Smooth muscle cell (in vitro differentiated cells): Measurements from ENCODE around the gene NLN. TPM values are rescaled to one million over a fixed set of nuclear protein-coding genes. Genes with fewer than 3 reads are reported as not detected.

ENCODE experiments used
- DNase-seq: peaks from one replicate; lab custom pipeline; 2025; ENCODE audit not compliant: unreplicated experiment; lab: John Stamatoyannopoulos, UW
- H2AFZ ChIP-seq: fragments of 200-600 bp; sonication (generic); 2 replicates; pipeline ENCODE4 v1.6.0; 2016; ENCODE audit warnings: antibody characterized with exemption, low read depth, mild to moderate bottlenecking
- H3F3A ChIP-seq: fragments of 200-600 bp; sonication (generic); 2 replicates; pipeline ENCODE4 v1.6.0; 2017; ENCODE audit warnings: antibody characterized with exemption, low read depth
- H3K27ac ChIP-seq: fragments of 200-600 bp; sonication (generic); 2 replicates; pipeline ENCODE4 v1.5.1; 2016; ENCODE audit warnings: low read depth, mild to moderate bottlenecking
- H3K27me3 ChIP-seq: fragments of 200-600 bp; sonication (generic); 2 replicates; pipeline ENCODE4 v1.6.1; 2016; ENCODE audit warnings: low read depth, mild to moderate bottlenecking
- H3K36me3 ChIP-seq: fragments of 200-600 bp; sonication (generic); 2 replicates; pipeline ENCODE4 v1.5.1; 2016; ENCODE audit warnings: low read depth
- H3K4me1 ChIP-seq: fragments of 200-600 bp; sonication (generic); 2 replicates; pipeline ENCODE4 v1.5.1; 2016; ENCODE audit warnings: low read depth
- H3K4me2 ChIP-seq: fragments of 200-600 bp; sonication (generic); 2 replicates; pipeline ENCODE4 v1.6.0; 2016; ENCODE audit warnings: mild to moderate bottlenecking
- H3K4me3 ChIP-seq: fragments of 200-600 bp; sonication (generic); 2 replicates; pipeline ENCODE4 v1.5.1; 2016; ENCODE audit warnings: mild to moderate bottlenecking
- H3K79me2 ChIP-seq: fragments of 200-600 bp; sonication (generic); 2 replicates; pipeline ENCODE4 v1.6.0; 2016; ENCODE audit warnings: low read depth, mild to moderate bottlenecking
- H3K9ac ChIP-seq: fragments of 200-600 bp; sonication (generic); 2 replicates; pipeline ENCODE4 v1.6.0; 2016; ENCODE audit warnings: low read depth
- H3K9me3 ChIP-seq: fragments of 200-600 bp; sonication (generic); replicated peaks from 2 replicates; pipeline ENCODE4 v1.5.1; 2016; ENCODE audit warnings: low read depth
- H4K20me1 ChIP-seq: fragments of 200-600 bp; sonication (generic); 2 replicates; pipeline ENCODE4 v1.6.0; 2016; ENCODE audit warnings: low read depth
- WGBS: methylation state at CpG from one replicate; pipeline ENCODE4 v1.1.7; 2016; ENCODE audit warnings: low lambda C conversion rate; 5-methylcytosine and 5-hydroxymethylcytosine counted together
- polyA plus RNA-seq: library from polyadenylated mRNA; unstranded; fragments of >200 nt; fragmentation: Nextera tagmentation; extraction: Ambion mirVana; gene quantifications from 2 replicates; pipeline ENCODE4 v1.2.1, GENCODE V29; 2016
- total RNA-seq: library from RNA; depleted of rRNA; stranded (reverse); fragments of >200 nt; gene quantifications from 2 replicates; pipeline ENCODE4 v1.2.3, GENCODE V29; 2014
- TF ChIP-seq, protein P1 (sequence below): fragments of 200-600 bp; sonication (generic); IDR thresholded peaks from 2 replicates; pipeline ENCODE4 v1.5.1; 2017; ENCODE audit warnings: borderline replicate concordance, mild to moderate bottlenecking, antibody characterized with exemption; ENCODE audit not compliant: insufficient read depth, poor library complexity, severe bottlenecking

NLN gene
- total and polyA plus RNA-seq, 2 experiments from 2014 or later = 31.9 to 33.6 TPM

DNA sequence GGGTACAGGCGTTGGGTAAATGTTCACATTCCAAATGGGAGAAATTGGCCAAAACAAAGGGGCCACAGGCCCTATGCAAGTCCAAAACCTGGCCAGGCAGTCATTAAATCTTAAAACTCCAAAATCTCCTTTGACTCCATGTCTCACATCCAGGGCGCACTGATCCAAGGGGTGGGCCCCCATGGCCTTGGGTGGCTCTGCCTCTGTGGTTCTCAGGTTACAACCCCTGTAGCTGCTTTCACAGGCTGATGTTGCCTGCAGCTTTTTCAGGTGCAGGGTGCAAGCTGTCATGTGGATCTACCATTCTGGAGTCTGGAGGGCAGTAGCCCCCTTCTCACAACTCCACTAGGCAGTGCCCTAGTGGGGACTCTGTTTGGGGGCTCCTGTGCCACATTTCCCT lies 44.8 kb downstream of the NLN start:
- no peaks in the 10 kb centered on the region for H3K36me3 ChIP-seq

DNA sequence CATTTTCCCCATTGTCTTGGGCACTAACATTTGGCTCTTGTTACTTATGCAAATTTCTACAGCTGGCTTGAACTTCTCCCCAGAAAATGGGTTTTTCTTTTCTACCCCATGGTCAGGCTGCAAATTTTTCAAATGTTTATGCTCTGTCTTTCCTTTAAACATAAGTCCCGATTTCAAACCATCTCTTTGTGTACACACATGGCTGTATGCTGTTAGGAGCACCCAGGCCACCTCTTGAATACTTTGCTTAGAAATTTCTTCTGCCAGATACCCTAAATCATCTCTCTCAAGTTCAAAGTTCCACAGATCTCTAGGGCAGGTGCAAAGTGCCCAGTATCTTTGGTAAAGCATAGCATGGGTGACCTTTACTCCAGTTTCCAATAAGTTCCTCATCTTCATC lies 45.6 kb downstream of the NLN start:
- no peaks in the 10 kb centered on the region for H3K79me2 ChIP-seq
- no peak overlapping the region for H3K4me2 ChIP-seq
- no peaks in the 10 kb centered on the region for H3K27me3 ChIP-seq
- no peaks in the 10 kb centered on the region for H3K36me3 ChIP-seq
- no peaks in the 10 kb centered on the region for H4K20me1 ChIP-seq
- no peaks in the 10 kb centered on the region for H3K9me3 ChIP-seq
- 100% methylated on average over 1 of the region's 1 CpG for WGBS
- TF ChIP-seq, protein P1, sequence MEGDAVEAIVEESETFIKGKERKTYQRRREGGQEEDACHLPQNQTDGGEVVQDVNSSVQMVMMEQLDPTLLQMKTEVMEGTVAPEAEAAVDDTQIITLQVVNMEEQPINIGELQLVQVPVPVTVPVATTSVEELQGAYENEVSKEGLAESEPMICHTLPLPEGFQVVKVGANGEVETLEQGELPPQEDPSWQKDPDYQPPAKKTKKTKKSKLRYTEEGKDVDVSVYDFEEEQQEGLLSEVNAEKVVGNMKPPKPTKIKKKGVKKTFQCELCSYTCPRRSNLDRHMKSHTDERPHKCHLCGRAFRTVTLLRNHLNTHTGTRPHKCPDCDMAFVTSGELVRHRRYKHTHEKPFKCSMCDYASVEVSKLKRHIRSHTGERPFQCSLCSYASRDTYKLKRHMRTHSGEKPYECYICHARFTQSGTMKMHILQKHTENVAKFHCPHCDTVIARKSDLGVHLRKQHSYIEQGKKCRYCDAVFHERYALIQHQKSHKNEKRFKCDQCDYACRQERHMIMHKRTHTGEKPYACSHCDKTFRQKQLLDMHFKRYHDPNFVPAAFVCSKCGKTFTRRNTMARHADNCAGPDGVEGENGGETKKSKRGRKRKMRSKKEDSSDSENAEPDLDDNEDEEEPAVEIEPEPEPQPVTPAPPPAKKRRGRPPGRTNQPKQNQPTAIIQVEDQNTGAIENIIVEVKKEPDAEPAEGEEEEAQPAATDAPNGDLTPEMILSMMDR = no peak
- H3K4me3 ChIP-seq = no peak overlapping the region
- no peaks in the 10 kb centered on the region for H3K4me1 ChIP-seq
- no peak overlapping the region for H2AFZ ChIP-seq
- no peak overlapping the region for H3K9ac ChIP-seq
- H3K27ac ChIP-seq = no peak overlapping the region
- no peak for DNase-seq
- no peaks in the 10 kb centered on the region for H3F3A ChIP-seq

More for the DNA sequence above, 44.8 kb downstream of the NLN start:
- Histone ChIP-seq H3F3A (no peaks in the 10 kb centered on the region), H3K9me3 (no peaks in the 10 kb centered on the region), H3K79me2 (no peaks in the 10 kb centered on the region), H3K27ac (no peak overlapping the region), H3K27me3 (no peaks in the 10 kb centered on the region), H3K9ac (no peak overlapping the region), H3K4me2 (no peak overlapping the region), H3K4me1 (no peaks in the 10 kb centered on the region), H3K4me3 (no peak overlapping the region), H2AFZ (no peak overlapping the region), H4K20me1 (no peaks in the 10 kb centered on the region)
- DNase-seq = no peak
- TF ChIP-seq, protein P1 = no peak
- WGBS = 100% methylated on average over 2 of the region's 2 CpGs

DNA sequence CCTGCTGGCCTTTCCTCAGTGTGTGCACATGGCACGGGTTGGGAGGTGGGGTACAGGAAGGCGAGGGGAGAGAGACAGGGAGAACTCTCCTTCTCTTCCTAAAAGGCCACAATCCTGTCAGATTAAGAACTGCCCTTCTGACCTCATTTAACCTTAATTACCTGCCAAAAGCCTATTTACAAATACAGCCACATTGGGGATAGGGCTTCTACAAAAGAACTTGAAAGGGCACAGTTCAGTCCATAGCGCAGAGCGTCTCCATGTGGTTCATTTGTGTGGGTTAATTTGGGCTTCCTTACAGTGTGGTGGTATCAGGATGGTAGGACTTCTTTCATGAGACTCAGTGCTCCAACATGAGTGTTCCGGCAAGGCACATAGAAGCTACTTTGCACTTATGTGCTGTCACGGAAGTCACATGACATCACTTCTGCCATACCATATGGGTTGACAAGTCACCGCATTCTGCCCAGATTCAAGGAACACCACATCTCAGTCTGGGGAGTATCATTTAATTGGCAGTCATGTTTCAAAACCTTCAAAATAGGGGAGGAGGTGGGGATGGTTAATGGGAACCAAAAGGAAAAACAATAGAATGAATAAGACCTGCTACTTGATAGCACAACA lies 46.8 kb downstream of the NLN start:
- Histone ChIP-seq H3K4me2 (no peak overlapping the region), H3F3A (no peaks in the 10 kb centered on the region), H3K79me2 (no peaks in the 10 kb centered on the region), H3K9ac (no peak overlapping the region), H3K27ac (no peak overlapping the region), H2AFZ (no peak overlapping the region), H3K4me1 (peaks cover 1% of the 10 kb centered on the region), H3K36me3 (no peaks in the 10 kb centered on the region), H3K27me3 (no peaks in the 10 kb centered on the region), H3K4me3 (no peak overlapping the region), H4K20me1 (no peaks in the 10 kb centered on the region), H3K9me3 (no peaks in the 10 kb centered on the region)
- 99% methylated on average over 7 of the region's 7 CpGs for WGBS
- TF ChIP-seq, protein P1 = no peak
- no peak for DNase-seq

DNA sequence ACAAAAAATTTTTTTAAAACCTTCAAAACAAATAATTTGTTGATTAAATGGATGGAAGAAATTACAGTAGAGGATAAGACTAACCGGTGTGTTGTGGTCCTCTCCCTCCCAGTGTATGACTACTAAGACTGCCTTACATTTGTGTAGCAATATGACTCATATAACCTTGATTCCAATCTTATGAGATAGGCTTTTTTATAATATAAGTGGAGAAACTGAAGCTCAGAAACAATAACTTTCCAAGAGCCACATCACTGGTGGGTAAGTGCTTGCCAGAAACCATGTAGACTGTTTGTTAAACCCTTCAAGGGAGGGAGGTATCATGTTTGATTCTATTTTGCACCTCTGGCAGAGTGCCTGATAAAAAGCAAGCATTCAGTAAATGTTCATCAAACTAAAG lies 47.5 kb downstream of the NLN start:
- H3K4me2 ChIP-seq = no peak overlapping the region
- 79% methylated on average over 1 of the region's 1 CpG for WGBS
- H3K27me3 ChIP-seq = no peaks in the 10 kb centered on the region
- H4K20me1 ChIP-seq = no peaks in the 10 kb centered on the region
- no peaks in the 10 kb centered on the region for H3K36me3 ChIP-seq
- TF ChIP-seq, protein P1 = no peak
- no peak overlapping the region for H3K4me3 ChIP-seq
- H3K9me3 ChIP-seq = no peaks in the 10 kb centered on the region
- no peak overlapping the region for H3K9ac ChIP-seq
- no peaks in the 10 kb centered on the region for H3K79me2 ChIP-seq
- H3F3A ChIP-seq = no peaks in the 10 kb centered on the region
- H3K4me1 ChIP-seq = peaks cover 6% of the 10 kb centered on the region
- H3K27ac ChIP-seq = peak overlapping the region; percentile 17
- no peak overlapping the region for H2AFZ ChIP-seq
- DNase-seq = no peak
